Kidney capillary endothelial cell (primary cell): ENCODE data around the gene ZER1.
"Not testable (repeated sequence)": the region's sequence is repeated elsewhere in the genome, so short reads cannot be mapped to it uniquely, and the experiment has no call there.

ENCODE experiments used
- DNase-seq: peaks from one replicate; pipeline ENCODE4 v3.0.0-alpha.2; 2018; ENCODE audit warnings: low spot score

ZER1 gene

GRCh38 chr9:128771745-128772519, at the start of gene ZER1:
Gene ZER1, minus strand, starts transcription at chr9:128771927. Its CDS starts 16,362 bp downstream, at chr9:128755565.
- peak; percentile 83 for DNase-seq

GRCh38 chr9:128820665-128821583, 49.2 kb upstream of the ZER1 start:
- DNase-seq = no peak

GRCh38 chr9:128819716-128820664, 48.3 kb upstream of the ZER1 start:
- DNase-seq = no peak

- peak; percentile 17 for DNase-seq
Observed at GRCh38 chr9:128818839-128819715, 47.4 kb upstream of the ZER1 start.

GRCh38 chr9:128818099-128818838, 46.5 kb upstream of the ZER1 start, which contains the start of gene ENDOG:
Gene ENDOG, plus strand, starts transcription at chr9:128818500. Its CDS starts 185 bp downstream, at chr9:128818685.
- peak; percentile 97 for DNase-seq

- no peak for DNase-seq
Observed at GRCh38 chr9:128810873-128811272, 39.1 kb upstream of the ZER1 start.

GRCh38 chr9:128809831-128810230, 38.1 kb upstream of the ZER1 start:
- DNase-seq = no peak

GRCh38 chr9:128809036-128809599, 37.4 kb upstream of the ZER1 start:
- DNase-seq = no peak

- no peak for DNase-seq
Observed at GRCh38 chr9:128808543-128808942, 36.8 kb upstream of the ZER1 start.

GRCh38 chr9:128807827-128808226, 36.1 kb upstream of the ZER1 start:
- no peak for DNase-seq

GRCh38 chr9:128805661-128806060, 33.9 kb upstream of the ZER1 start:
- DNase-seq = no peak

- DNase-seq = no peak
Observed at GRCh38 chr9:128802482-128802881, 30.8 kb upstream of the ZER1 start.

GRCh38 chr9:128800061-128800460, 28.3 kb upstream of the ZER1 start:
- DNase-seq = no peak

GRCh38 chr9:128798896-128799295, 27.2 kb upstream of the ZER1 start:
- DNase-seq = no peak

- DNase-seq = not testable (repeated sequence)
Observed at GRCh38 chr9:128794961-128795360, 23.2 kb upstream of the ZER1 start.

GRCh38 chr9:128792978-128793686, 21.4 kb upstream of the ZER1 start:
- no peak for DNase-seq

- no peak for DNase-seq
Observed at GRCh38 chr9:128792134-128792533, 20.4 kb upstream of the ZER1 start.

- DNase-seq = no peak
Observed at GRCh38 chr9:128790536-128790935, 18.8 kb upstream of the ZER1 start.

- no peak for DNase-seq
Observed at GRCh38 chr9:128788445-128788844, 16.7 kb upstream of the ZER1 start.
